Loucy (cell line): ENCODE data around the gene CD6.

Experiments
- EZH2phosphoT487 ChIP-seq: fragments of 200-600 bp; IDR thresholded peaks from 2 replicates; pipeline ENCODE4 v1.6.1; 2018; ENCODE audit warnings: antibody characterized with exemption, mild to moderate bottlenecking, moderate library complexity, borderline replicate concordance
- TF ChIP-seq, protein P1 (sequence below): fragments of 200-600 bp; sonication (generic); conservative IDR thresholded peaks from 2 replicates; pipeline ENCODE4 v1.5.1; 2014; ENCODE audit warnings: mild to moderate bottlenecking, antibody characterized with exemption, low read length

DNA sequence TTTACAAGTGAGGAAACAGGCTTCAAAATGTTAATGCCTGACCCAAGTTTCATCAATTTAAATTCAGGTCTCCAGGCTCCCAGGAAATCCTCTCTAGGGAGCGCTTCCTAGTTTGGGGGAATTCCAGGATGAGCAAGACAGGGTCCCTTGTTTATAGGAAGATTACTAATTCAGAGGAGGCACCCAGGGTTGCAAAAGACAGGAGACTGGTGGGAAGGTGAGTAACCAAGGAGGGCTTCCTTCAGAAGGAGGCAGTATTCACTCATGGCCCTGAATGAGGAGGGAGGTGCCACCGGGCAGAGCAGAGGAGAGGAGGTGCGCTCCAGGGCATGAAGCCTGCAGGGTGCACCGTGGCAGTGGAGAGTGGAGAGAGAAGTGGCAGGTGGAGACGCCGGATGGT lies 45.6 kb upstream of the CD6 start:
- TF ChIP-seq, protein P1, sequence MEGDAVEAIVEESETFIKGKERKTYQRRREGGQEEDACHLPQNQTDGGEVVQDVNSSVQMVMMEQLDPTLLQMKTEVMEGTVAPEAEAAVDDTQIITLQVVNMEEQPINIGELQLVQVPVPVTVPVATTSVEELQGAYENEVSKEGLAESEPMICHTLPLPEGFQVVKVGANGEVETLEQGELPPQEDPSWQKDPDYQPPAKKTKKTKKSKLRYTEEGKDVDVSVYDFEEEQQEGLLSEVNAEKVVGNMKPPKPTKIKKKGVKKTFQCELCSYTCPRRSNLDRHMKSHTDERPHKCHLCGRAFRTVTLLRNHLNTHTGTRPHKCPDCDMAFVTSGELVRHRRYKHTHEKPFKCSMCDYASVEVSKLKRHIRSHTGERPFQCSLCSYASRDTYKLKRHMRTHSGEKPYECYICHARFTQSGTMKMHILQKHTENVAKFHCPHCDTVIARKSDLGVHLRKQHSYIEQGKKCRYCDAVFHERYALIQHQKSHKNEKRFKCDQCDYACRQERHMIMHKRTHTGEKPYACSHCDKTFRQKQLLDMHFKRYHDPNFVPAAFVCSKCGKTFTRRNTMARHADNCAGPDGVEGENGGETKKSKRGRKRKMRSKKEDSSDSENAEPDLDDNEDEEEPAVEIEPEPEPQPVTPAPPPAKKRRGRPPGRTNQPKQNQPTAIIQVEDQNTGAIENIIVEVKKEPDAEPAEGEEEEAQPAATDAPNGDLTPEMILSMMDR, result no peak
- TF ChIP-seq EZH2phosphoT487, result no peak
